Breast epithelium (tissue), 3 donors: ENCODE data around the gene ISL2.
"Not testable (repeated sequence)": the region's sequence is repeated elsewhere in the genome, so short reads cannot be mapped to it uniquely, and the experiment has no call there.

Source experiments
- POLR2AphosphoS5 ChIP-seq, 3 donors: sonication (generic); formaldehyde crosslinking; IDR thresholded peaks; one replicate each; pipeline ENCODE4 v1.6.1; 2017; ENCODE audit warnings: antibody characterized with exemption in 3 of 3
- TF ChIP-seq, protein P1 (sequence below), 3 donors: fragments of 450-650 bp; IDR thresholded peaks; one replicate each; pipeline ENCODE4 v1.5.1; 2016 to 2017; ENCODE audit warnings: antibody characterized with exemption in 3 of 3, mild to moderate bottlenecking in 3 of 3, moderate library complexity in 3 of 3

DNA sequence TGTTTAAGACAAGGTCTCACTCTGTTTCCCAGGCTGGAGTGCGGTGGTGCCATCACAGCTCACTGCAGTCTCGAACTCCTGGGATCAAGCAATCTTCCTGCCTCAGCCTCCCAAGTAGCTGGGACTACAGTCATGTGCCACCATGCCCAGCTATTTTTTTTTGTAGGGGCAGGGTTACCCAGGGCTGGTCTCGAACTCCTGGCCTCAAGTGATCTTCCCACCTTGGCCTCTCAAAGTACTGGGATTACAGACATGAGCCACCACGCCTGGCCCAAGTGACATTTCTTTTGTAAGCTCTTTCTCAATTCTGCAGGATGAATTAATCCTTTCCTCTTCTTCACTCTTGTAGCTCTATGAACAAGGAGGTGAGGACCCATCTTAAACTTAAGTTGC is 23.4 kb upstream of the ISL2 start:
- TF ChIP-seq, protein P1, sequence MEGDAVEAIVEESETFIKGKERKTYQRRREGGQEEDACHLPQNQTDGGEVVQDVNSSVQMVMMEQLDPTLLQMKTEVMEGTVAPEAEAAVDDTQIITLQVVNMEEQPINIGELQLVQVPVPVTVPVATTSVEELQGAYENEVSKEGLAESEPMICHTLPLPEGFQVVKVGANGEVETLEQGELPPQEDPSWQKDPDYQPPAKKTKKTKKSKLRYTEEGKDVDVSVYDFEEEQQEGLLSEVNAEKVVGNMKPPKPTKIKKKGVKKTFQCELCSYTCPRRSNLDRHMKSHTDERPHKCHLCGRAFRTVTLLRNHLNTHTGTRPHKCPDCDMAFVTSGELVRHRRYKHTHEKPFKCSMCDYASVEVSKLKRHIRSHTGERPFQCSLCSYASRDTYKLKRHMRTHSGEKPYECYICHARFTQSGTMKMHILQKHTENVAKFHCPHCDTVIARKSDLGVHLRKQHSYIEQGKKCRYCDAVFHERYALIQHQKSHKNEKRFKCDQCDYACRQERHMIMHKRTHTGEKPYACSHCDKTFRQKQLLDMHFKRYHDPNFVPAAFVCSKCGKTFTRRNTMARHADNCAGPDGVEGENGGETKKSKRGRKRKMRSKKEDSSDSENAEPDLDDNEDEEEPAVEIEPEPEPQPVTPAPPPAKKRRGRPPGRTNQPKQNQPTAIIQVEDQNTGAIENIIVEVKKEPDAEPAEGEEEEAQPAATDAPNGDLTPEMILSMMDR (IDR thresholded peaks at IDR 0.05): not testable (repeated sequence)
- TF ChIP-seq POLR2AphosphoS5 (IDR thresholded peaks at IDR 0.05): not testable (repeated sequence)
